MG63 (cell line): Measurements from ENCODE around the gene ROR2. TPM values are rescaled to one million over a fixed set of nuclear protein-coding genes. Genes with fewer than 3 reads are reported as not detected.

Experiments used
- DNase-seq: peaks from one replicate; pipeline ENCODE4 v3.0.0-alpha.2; 2020
- H3K27me3 ChIP-seq: fragments of 250-450 bp; sonication (Bioruptor Pico); 2 replicates; pipeline ENCODE4 v1.5.1; 2020; ENCODE audit warnings: mild to moderate bottlenecking, moderate library complexity
- H3K36me3 ChIP-seq: fragments of 250-450 bp; sonication (Bioruptor Pico); 2 replicates; pipeline ENCODE4 v1.5.1; 2020; ENCODE audit warnings: mild to moderate bottlenecking, moderate library complexity
- H3K4me3 ChIP-seq: fragments of 250-450 bp; sonication (Bioruptor Pico); 2 replicates; pipeline ENCODE4 v1.5.1; 2020; ENCODE audit warnings: mild to moderate bottlenecking, moderate library complexity
- H3K9me3 ChIP-seq: fragments of 250-450 bp; sonication (Bioruptor Pico); 2 replicates; pipeline ENCODE4 v1.5.1; 2020; ENCODE audit warnings: mild to moderate bottlenecking, moderate library complexity
- total RNA-seq: library from RNA; depleted of rRNA; stranded (reverse); fragments of >200 nt; shearing (Covaris generic); gene quantifications from 2 replicates; pipeline ENCODE4 v1.2.3, GENCODE V29; 2014; ENCODE audit warnings: low replicate concordance

ROR2 gene
- total RNA-seq, 1 experiment from 2014 or later = 0.20 TPM

GRCh38 chr9:91899219-91899563, 50.8 kb downstream of the ROR2 start:
- H3K36me3 ChIP-seq = no peaks in the 10 kb centered on the region
- no peak for DNase-seq
- H3K4me3 ChIP-seq = no peak overlapping the region
- H3K27me3 ChIP-seq = no peaks in the 10 kb centered on the region
- H3K9me3 ChIP-seq = no peaks in the 10 kb centered on the region

- Histone ChIP-seq H3K36me3 (no peaks in the 10 kb centered on the region), H3K9me3 (no peaks in the 10 kb centered on the region), H3K4me3 (no peak overlapping the region), H3K27me3 (no peaks in the 10 kb centered on the region)
- no peak for DNase-seq
These were observed 51.4 kb downstream of the ROR2 start for GRCh38 chr9:91898451-91899218.

GRCh38 chr9:91897201-91897600, 52.8 kb downstream of the ROR2 start:
- H3K4me3 ChIP-seq = no peak overlapping the region
- no peak for DNase-seq
- H3K36me3 ChIP-seq = no peaks in the 10 kb centered on the region
- H3K9me3 ChIP-seq = no peaks in the 10 kb centered on the region
- H3K27me3 ChIP-seq = no peaks in the 10 kb centered on the region

GRCh38 chr9:91896513-91897121, 53.4 kb downstream of the ROR2 start:
- H3K4me3 ChIP-seq = no peak overlapping the region
- H3K27me3 ChIP-seq = no peaks in the 10 kb centered on the region
- H3K9me3 ChIP-seq = no peaks in the 10 kb centered on the region
- no peak for DNase-seq
- H3K36me3 ChIP-seq = no peaks in the 10 kb centered on the region

- Histone ChIP-seq H3K27me3 (no peaks in the 10 kb centered on the region), H3K36me3 (no peaks in the 10 kb centered on the region), H3K4me3 (no peak overlapping the region), H3K9me3 (no peaks in the 10 kb centered on the region)
- no peak for DNase-seq
These were observed 53.9 kb downstream of the ROR2 start for GRCh38 chr9:91896097-91896496.

- Histone ChIP-seq H3K36me3 (no peaks in the 10 kb centered on the region), H3K9me3 (no peaks in the 10 kb centered on the region), H3K4me3 (no peak overlapping the region), H3K27me3 (no peaks in the 10 kb centered on the region)
- no peak for DNase-seq
These were observed 55.5 kb downstream of the ROR2 start for GRCh38 chr9:91894536-91894935.

- H3K9me3 ChIP-seq = no peaks in the 10 kb centered on the region
- no peaks in the 10 kb centered on the region for H3K36me3 ChIP-seq
- no peak overlapping the region for H3K4me3 ChIP-seq
- no peaks in the 10 kb centered on the region for H3K27me3 ChIP-seq
- no peak for DNase-seq
These were observed 56.0 kb downstream of the ROR2 start for GRCh38 chr9:91894023-91894422.

GRCh38 chr9:91891915-91892314, 58.1 kb downstream of the ROR2 start:
- Histone ChIP-seq H3K9me3 (no peaks in the 10 kb centered on the region), H3K27me3 (no peaks in the 10 kb centered on the region), H3K4me3 (no peak overlapping the region), H3K36me3 (no peaks in the 10 kb centered on the region)
- no peak for DNase-seq

- DNase-seq = no peak
- Histone ChIP-seq H3K4me3 (no peak overlapping the region), H3K36me3 (no peaks in the 10 kb centered on the region), H3K9me3 (no peaks in the 10 kb centered on the region), H3K27me3 (no peaks in the 10 kb centered on the region)
These were observed 59.4 kb downstream of the ROR2 start for GRCh38 chr9:91890662-91891061.

- no peak for DNase-seq
- no peak overlapping the region for H3K4me3 ChIP-seq
- no peaks in the 10 kb centered on the region for H3K9me3 ChIP-seq
- no peaks in the 10 kb centered on the region for H3K27me3 ChIP-seq
- no peaks in the 10 kb centered on the region for H3K36me3 ChIP-seq
These were observed 60.7 kb downstream of the ROR2 start for GRCh38 chr9:91889161-91889911.

- no peak for DNase-seq
- Histone ChIP-seq H3K36me3 (no peaks in the 10 kb centered on the region), H3K9me3 (no peaks in the 10 kb centered on the region), H3K27me3 (no peaks in the 10 kb centered on the region), H3K4me3 (no peak overlapping the region)
These were observed 63.5 kb downstream of the ROR2 start for GRCh38 chr9:91886414-91887076.

- Histone ChIP-seq H3K27me3 (no peaks in the 10 kb centered on the region), H3K4me3 (no peak overlapping the region), H3K36me3 (no peaks in the 10 kb centered on the region), H3K9me3 (no peaks in the 10 kb centered on the region)
- DNase-seq = no peak
These were observed 64.1 kb downstream of the ROR2 start for GRCh38 chr9:91885746-91886413.

- Histone ChIP-seq H3K27me3 (no peaks in the 10 kb centered on the region), H3K9me3 (no peaks in the 10 kb centered on the region), H3K36me3 (no peaks in the 10 kb centered on the region), H3K4me3 (no peak overlapping the region)
- DNase-seq = no peak
These were observed 65.0 kb downstream of the ROR2 start for GRCh38 chr9:91884696-91885687.

- H3K4me3 ChIP-seq = no peak overlapping the region
- no peak for DNase-seq
- no peaks in the 10 kb centered on the region for H3K9me3 ChIP-seq
- no peaks in the 10 kb centered on the region for H3K36me3 ChIP-seq
- no peaks in the 10 kb centered on the region for H3K27me3 ChIP-seq
These were observed 65.9 kb downstream of the ROR2 start for GRCh38 chr9:91884153-91884552.

GRCh38 chr9:91883503-91883902, 66.5 kb downstream of the ROR2 start:
- no peak for DNase-seq
- no peak overlapping the region for H3K4me3 ChIP-seq
- no peaks in the 10 kb centered on the region for H3K9me3 ChIP-seq
- no peaks in the 10 kb centered on the region for H3K36me3 ChIP-seq
- H3K27me3 ChIP-seq = no peaks in the 10 kb centered on the region

GRCh38 chr9:91882627-91883026, 67.4 kb downstream of the ROR2 start:
- Histone ChIP-seq H3K9me3 (no peaks in the 10 kb centered on the region), H3K36me3 (no peaks in the 10 kb centered on the region), H3K4me3 (no peak overlapping the region), H3K27me3 (no peaks in the 10 kb centered on the region)
- no peak for DNase-seq
